Measurements from ENCODE around the gene C2CD2. TPM values are rescaled to one million over a fixed set of nuclear protein-coding genes. Genes with fewer than 3 reads are reported as not detected.

The C2CD2 gene
- polyA plus RNA-seq, 3 donors = 9.1 to 52.1 (median 14.8) TPM

DNA sequence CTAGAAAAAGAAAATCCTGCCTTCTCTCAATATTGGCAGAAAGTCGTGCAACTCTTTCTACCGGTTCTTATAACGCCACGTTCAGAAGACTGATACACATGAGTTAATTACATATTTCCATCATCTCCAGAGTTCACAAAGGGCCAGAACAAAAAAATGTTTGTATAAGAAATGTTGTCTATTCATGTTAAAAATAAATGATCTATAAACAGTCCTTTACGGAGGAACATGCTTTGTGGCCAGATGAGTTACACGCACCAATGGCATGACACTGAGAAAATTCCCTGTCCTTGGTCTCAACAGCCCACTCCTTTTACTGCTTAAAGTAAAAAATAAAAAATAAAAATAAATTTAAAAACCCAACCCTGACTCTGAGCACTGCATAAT lies 29.5 kb downstream of the C2CD2 start:
- H3K27ac ChIP-seq (ENCODE audit: low read depth, low read length) = no peak overlapping the region
- 57 to 79% (median 69%) methylated on average over 6 of the region's 6 CpGs for WGBS, 3 donors

DNA sequence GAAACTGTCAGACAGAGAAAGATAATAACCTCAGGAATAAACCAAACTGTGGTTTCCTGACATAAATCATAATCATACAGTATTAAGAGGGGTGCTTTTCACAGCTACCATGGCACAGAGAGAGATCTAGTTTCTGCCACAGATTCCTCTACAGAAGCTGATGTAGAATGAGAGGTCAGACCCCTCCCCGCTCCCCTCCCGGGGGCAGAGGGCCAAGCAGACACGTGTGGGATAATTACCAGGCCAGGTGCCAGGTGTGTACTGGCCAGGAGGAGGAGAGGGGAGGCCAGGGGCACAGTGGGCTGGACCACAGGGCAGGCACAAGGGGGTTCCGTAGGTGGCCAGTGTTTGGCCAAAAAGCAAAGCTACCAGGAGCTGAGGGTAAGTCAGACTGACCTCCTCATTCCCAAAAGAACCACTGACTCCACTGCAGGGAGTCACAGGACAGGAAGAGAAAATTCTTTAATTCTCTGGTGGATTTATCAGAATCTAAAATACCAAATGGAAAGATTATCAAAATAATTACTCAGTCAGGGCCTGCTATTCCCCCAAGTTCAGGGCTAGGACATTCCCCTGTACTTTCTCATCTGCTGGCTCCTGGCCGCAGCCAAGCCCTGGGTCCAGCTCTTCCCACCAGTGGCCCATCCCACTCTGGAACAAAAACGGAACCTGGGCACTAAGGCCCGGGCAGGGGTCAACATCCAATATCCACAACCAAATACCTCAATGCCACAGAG lies 30.0 kb downstream of the C2CD2 start:
- WGBS, 3 donors = 30 to 50% (median 36%) methylated on average over 7 of the region's 7 CpGs
- H3K27ac ChIP-seq (ENCODE audit: low read depth, low read length) = peak overlapping the region; percentile 70

DNA sequence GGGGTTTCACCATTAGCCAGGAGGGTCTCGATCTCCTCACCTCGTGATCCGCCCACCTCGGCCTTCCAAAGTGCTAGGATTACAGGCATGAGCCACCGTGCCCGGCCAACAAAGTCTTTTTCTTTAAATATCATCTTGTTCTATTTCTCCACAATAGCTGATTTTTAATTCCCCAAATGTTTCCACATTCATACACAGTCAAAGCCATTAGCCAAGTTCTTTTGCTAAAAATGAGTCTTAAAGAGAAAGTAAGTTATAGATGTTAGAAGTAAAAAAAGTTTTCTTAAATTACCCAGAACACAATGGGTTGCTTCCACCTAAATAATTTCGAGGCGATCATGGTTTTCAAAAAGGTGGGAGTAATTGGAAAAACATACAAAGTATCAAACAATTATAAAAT lies 30.6 kb downstream of the C2CD2 start:
- H3K27ac ChIP-seq (ENCODE audit: low read depth, low read length) = no peak overlapping the region
- 43 to 82% (median 57%) methylated on average over 8 of the region's 8 CpGs for WGBS, 3 donors

DNA sequence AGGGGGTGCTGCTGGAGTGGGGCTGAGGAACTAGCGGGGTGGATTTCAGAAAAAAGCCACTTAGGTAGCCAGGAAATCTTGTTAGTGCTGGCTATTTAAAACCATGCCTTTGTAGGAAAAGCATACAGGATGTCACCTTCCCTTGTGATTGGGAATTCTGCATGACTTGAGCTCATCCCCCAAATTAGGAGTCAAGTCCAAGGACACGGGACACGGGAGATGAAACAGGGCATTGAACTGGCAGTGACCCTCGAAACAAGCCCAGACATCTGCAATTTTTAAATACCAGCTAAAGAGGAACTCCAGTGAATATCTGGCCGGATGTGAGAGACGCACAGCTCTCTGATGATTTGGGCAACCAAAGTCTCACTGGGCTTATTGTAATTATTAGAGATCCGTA lies 32.8 kb downstream of the C2CD2 start:
- 32 to 82% (median 44%) methylated on average over 7 of the region's 7 CpGs for WGBS, 3 donors
- no peak overlapping the region for H3K27ac ChIP-seq (ENCODE audit: low read depth, low read length)

DNA sequence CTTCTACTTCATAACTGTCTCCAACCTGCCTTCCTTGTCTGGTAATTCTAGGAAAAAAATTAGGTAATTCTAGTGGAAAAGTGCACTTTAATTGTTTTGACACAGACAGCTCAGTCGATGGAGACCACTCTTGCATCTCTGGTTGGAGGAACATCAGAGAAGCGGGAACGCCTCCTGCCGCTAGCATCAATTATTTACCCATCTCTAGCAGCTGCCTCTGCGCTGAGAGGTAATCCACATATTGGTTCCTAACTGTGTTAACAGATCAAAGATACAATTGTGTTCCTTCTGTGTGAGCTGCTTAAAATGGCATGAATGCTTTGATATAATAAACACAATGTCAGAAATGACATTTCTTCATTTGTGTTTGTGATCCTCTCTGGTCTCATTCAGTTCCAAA lies 33.3 kb downstream of the C2CD2 start:
- 83 to 93% (median 87%) methylated on average over 5 of the region's 5 CpGs for WGBS, 3 donors

DNA sequence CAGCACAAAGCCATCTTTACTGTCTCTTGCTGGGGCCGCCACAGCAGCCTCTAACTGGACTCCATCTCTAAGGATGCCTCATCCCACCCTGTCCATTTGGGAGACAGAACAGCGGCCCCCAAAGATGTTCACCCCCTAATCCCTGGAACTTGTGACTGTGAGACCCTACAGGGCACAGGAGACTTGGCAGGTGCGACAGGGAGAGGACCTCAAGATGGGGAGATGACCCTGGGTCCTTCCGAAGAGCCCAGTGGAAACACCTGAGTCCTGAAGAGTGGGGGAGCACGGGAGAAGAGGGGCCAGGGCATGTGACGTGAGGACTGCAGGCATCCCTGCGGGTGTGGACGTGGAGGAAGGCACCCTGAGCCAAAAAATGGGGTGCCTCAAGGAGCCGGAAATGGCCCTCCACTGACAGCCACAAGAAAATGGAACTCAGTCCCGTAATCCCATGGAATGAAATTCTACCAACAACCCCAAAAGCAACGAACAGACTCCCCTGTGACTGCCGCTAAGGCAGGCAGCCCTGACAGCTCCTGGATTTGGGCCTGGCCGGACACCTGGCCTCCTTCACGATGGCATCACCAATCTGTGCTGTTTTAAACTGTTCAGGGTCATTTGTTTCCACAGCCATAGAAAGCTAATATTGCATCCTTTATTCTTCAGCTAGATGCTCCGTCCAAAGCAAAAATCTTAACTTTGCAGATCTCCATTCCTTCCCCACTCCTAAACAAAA lies 34.0 kb downstream of the C2CD2 start:
- WGBS, 3 donors = 88 to 95% (median 92%) methylated on average over 15 of the region's 15 CpGs
- H3K27ac ChIP-seq (ENCODE audit: low read depth, low read length) = no peak overlapping the region

More for the DNA sequence above, 33.3 kb downstream of the C2CD2 start:
- H3K27ac ChIP-seq (ENCODE audit: low read depth, low read length) = no peak overlapping the region

DNA sequence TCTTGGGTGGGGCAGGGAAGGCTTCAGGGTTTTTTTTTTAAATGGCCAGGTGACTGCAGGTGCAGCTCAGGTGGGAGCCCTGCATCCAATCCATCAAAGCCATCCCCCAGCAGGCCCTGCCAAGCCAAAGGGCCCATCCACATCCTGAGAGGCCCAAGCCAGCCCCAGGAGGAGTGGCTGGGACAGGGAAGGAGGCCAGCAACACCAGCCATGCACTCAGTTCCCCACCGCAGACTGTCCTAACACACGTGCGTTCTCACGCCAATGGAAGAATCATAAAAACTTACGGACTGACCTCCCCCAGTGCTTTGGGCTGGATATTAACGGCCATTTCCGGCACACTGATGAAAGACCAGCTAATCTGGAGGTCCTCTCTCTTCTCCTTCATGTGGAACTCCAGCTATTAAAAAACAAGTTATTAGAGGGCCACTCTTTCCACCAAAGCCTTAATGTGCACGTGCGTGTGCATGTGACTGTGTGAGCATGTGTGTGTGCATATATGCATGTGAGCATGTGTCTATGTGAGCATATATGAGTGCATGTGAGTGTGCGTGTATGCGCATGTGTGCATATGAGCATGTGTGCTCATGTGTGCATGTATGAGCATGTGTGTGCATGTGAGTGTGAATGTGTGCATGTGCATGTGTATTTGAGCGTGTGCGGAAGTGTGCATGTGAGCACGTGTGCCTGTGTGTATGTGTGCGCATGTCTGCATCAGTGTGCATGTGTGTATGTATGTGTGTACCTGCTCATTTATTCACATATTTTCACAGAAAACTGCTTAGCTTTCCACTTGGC lies 35.1 kb downstream of the C2CD2 start:
- WGBS, 3 donors = 95 to 96% (median 95%) methylated on average over 15 of the region's 15 CpGs

DNA sequence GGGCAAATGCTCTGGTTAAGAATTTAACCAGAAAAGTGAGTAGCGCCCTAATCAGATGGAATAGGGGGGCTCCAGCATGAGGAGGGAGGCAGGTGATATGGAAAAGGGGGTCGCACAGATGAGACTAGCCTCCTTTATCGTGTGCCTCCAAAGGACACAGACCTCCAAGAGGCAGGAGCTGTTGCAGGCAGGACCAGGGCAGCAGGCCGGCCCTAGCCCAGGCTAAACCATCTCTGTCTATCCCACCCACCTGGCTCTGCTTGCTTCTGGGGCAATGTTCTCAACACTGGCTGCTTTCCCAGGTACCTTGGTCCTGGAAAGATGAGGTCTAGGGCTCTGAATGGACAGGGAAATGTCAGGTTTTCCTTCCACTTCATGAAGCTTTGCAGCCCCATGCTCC lies 36.3 kb downstream of the C2CD2 start:
- 91 to 97% (median 93%) methylated on average over 4 of the region's 4 CpGs for WGBS, 3 donors
- no peak overlapping the region for H3K27ac ChIP-seq (ENCODE audit: low read depth, low read length)

More for the DNA sequence above, 35.1 kb downstream of the C2CD2 start:
- H3K27ac ChIP-seq (ENCODE audit: low read depth, low read length) = no peak overlapping the region

DNA sequence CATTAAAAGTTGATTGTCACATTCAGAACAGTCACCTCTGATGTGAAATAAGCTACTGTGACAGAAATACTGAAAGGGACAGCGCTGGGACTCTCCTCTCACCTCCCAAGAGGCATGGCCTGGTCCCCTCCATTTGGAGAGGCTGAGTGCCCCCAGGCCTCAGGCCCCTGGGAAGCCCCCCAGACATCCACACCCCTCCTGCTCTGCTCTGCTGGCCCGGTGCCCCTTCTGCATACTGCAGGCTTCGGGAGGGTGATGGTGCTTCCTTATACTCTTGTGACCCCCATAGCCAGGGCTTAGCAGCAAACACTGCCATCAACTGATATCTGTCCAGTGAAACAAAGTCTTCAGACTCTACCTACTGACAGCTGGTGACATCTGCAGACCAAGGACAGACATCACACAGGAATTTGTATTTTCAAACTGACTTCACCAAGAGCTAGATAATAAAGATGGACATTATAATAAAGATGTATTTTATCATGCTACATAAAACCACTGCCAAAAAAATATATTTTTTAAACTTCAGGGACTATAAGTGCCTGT lies 36.9 kb downstream of the C2CD2 start:
- no peak overlapping the region for H3K27ac ChIP-seq (ENCODE audit: low read depth, low read length)
- WGBS, 3 donors = 74 to 87% (median 86%) methylated on average over 3 of the region's 3 CpGs

DNA sequence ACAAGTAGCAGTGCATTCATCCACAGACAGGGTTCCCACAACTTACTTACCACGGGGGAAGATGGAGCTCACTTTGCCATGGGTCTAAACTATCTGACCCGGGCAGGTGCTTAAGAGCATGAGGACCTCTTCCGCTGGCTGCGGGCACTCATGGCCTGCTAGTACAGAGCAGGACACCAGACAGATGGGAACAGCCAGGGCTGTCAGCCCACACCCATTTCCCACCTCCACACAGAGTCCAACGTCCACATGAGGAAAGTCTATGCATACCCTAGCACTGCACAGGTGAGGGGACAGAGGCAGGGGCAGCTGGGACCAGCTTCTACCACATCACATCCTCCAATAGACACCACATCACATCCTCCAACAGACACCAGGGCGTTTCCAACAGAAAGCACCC lies 38.9 kb downstream of the C2CD2 start:
- no peak overlapping the region for H3K27ac ChIP-seq (ENCODE audit: low read depth, low read length)
- WGBS, 3 donors = 83 to 96% (median 85%) methylated on average over 6 of the region's 6 CpGs

DNA sequence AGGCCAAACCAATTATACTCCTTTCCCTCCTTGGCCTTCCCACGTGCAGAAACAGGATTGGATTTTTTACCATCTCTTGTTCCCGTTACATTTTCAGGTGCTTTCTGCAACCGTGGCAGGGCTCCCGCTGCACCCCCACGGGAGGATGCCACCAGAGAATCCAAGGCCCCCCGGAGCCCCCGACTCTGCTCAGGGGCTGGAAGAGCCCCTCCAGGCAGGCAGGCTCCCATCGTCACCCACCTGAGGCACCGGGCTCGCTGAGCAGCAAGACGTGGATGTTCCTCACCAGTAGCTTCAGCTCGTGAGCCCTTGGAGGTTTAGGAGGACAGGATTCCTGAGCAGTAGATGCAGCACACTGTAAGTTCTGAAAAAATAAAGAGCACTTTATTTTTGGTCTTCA lies 39.5 kb downstream of the C2CD2 start:
- no peak overlapping the region for H3K27ac ChIP-seq (ENCODE audit: low read depth, low read length)
- WGBS, 3 donors = 92 to 94% (median 93%) methylated on average over 12 of the region's 12 CpGs

DNA sequence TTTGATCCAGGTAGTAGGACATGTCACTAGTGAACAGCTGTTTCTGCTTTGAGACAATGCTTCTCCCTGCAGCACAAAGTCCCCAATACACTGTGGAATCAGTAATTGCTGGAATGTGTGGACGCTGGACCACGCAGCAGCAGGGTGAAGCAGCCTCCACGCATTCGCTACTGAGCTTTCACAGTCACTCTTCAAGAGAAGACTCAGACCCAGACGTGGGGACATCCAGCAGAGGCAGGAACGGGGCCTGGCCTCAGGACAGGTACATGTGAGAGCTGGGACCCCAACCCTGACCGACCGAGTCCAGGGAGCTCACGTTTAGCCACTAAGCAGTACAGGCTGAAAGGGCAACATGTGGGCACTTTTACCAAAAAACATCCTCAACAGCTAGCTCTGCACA lies 40.6 kb downstream of the C2CD2 start:
- no peak overlapping the region for H3K27ac ChIP-seq (ENCODE audit: low read depth, low read length)
- WGBS, 3 donors = 96 to 98% (median 98%) methylated on average over 9 of the region's 9 CpGs

DNA sequence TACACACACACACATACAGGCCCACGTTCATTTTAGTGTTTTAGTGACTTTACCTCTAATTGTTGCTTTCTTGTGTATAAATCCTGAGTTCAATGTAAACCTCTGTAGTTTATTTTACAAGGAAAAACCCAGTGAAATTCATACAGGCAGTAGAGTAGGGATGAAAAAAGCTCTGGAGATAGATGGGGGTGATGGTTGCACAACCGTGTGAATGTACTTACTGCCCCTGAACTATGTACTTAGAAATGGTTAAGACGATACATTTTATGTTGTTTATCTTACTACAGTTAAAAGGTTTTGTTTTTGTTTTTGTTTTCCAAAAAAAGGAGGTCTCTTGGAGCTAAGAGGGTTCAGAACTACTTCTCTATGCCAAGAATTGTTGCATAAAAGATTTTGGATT lies 45.0 kb downstream of the C2CD2 start:
- WGBS, 3 donors = 61 to 79% (median 72%) methylated on average over 3 of the region's 3 CpGs
- no peak overlapping the region for H3K27ac ChIP-seq (ENCODE audit: low read depth, low read length)

DNA sequence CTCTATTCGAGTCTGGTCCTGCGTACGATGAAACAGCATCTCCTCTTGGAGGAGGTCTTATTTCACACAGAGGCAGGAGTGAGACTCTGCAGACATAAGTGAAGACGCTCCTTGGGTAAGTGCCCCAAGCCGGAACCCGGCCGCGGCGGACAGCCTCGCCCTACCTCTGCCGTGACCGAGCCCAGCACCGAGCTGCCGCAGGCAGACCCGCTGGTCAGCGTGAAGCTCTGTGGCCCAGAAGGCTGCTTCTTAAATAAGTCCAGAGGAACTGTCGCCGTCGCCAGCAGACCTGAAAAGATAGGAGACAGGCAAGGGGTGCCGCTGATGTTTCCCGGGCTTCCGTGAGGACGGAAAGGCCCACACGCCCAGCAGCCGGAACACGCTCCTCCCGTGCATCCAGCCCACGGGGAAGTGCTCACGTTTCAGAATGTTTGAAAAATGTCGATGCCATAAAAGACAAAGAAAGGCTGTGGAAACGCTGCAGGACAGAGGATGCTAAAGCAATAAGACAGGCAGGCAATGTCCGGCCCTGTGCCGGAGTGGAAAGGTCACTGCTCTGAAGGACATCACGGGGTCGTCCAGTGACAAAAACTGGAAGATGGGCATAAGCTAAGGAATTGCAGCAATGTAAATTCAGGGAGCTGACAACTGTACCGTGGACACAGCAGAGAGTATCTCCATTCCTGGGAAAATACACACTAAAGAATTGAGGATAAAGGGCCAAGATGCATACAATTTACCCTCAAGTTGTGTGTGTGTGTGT lies 46.1 kb downstream of the C2CD2 start:
- no peak overlapping the region for H3K27ac ChIP-seq (ENCODE audit: low read depth, low read length)
- 91 to 94% (median 94%) methylated on average over 36 of the region's 36 CpGs for WGBS, 3 donors

DNA sequence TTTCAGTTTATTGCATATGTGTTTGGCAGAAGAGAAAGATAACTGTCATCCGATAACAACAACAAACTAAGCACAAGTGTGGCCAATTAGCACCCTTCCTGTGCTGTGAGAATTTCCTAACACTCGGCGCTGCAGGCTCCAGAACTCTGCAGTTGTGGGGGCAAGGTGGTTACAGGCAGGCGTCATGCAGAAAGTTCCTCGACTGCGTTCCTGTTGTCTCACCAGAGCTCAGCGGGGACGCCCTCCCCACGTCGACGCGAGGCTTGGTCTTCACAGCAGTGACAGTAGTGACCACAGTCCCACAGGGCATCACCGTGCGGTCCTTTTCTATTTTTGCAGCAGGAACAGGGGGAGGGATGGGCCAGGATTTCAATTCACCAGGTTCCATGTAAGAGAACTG lies 47.0 kb downstream of the C2CD2 start:
- no peak overlapping the region for H3K27ac ChIP-seq (ENCODE audit: low read depth, low read length)
- 87 to 93% (median 88%) methylated on average over 14 of the region's 14 CpGs for WGBS, 3 donors

DNA sequence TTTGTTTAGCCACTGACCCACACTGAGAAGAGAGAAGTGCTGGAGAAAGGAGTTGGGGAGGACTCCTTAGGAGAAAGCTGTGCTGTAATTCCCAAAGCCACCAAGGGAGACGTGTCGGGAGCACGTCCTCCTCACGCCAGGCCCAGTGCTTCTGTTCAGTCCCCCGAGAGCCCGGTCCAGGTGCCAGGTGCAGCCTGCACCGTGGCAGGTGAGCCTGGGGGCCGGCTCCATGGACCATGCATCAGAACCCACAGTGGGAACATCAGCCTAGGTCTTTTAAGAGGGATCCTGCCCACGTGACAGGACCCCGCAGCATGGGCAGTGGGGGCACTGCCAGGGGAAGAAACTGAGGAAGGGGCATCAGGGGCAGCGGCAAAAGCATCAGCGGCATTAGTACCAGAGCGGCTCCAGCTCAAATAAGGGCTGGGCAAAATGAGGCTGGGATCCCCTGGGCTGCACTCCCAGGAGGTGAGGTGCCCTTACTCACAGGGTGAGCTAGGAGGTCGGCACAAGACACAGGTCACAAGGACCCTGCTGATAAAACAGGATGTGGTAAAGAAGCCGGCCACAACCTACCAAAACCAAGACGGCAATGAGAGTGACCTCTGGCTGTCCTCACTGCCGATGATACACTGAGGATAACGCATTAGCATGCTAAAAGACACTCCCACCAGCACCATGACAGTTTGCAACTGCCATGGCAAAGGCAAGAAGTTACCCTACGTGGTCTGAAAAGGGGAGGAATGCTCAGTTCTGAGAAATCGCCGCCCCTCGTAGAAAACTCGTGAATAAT lies 50.1 kb downstream of the C2CD2 start:
- WGBS, 3 donors = 84 to 88% (median 85%) methylated on average over 23 of the region's 23 CpGs
- H3K27ac ChIP-seq (ENCODE audit: low read depth, low read length) = no peak overlapping the region

DNA sequence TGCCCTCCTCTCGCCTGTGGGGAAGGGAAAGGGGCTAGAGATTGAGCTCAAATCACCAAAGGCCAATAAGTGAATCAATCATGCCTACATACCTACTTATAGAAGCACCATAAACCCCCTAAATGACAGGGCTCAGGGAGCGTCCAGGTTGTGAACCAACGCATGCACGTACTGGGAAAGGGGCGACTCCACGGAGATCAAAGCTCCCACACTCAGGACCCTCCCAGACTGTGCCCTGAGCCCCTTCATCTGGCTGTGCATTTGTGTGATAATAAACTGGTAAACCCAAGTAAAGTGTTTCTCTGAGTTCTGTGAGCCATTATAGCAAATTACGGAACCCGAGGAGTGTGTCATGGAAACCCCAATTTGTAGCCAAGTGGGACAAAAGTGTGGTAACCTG lies 50.9 kb downstream of the C2CD2 start:
- no peak overlapping the region for H3K27ac ChIP-seq (ENCODE audit: low read depth, low read length)
- WGBS, 3 donors = 97 to 98% (median 98%) methylated on average over 8 of the region's 8 CpGs
